ENCODE measurements around the gene CST2.

GRCh38 chr20:23841693-23842092 is 15.2 kb upstream of the CST2 start:
- TF ChIP-seq, protein P1, sequence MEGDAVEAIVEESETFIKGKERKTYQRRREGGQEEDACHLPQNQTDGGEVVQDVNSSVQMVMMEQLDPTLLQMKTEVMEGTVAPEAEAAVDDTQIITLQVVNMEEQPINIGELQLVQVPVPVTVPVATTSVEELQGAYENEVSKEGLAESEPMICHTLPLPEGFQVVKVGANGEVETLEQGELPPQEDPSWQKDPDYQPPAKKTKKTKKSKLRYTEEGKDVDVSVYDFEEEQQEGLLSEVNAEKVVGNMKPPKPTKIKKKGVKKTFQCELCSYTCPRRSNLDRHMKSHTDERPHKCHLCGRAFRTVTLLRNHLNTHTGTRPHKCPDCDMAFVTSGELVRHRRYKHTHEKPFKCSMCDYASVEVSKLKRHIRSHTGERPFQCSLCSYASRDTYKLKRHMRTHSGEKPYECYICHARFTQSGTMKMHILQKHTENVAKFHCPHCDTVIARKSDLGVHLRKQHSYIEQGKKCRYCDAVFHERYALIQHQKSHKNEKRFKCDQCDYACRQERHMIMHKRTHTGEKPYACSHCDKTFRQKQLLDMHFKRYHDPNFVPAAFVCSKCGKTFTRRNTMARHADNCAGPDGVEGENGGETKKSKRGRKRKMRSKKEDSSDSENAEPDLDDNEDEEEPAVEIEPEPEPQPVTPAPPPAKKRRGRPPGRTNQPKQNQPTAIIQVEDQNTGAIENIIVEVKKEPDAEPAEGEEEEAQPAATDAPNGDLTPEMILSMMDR (IDR thresholded peaks at IDR 0.05): no peak
- TF ChIP-seq ZFX (IDR thresholded peaks at IDR 0.05; ENCODE audit: borderline replicate concordance): no peak

Data from 22Rv1 (cell line).